Measurements from ENCODE around the gene SAMD11.
"Not testable (repeated sequence)": the region's sequence is repeated elsewhere in the genome, so short reads cannot be mapped to it uniquely, and the experiment has no call there.

The SAMD11 gene

DNA sequence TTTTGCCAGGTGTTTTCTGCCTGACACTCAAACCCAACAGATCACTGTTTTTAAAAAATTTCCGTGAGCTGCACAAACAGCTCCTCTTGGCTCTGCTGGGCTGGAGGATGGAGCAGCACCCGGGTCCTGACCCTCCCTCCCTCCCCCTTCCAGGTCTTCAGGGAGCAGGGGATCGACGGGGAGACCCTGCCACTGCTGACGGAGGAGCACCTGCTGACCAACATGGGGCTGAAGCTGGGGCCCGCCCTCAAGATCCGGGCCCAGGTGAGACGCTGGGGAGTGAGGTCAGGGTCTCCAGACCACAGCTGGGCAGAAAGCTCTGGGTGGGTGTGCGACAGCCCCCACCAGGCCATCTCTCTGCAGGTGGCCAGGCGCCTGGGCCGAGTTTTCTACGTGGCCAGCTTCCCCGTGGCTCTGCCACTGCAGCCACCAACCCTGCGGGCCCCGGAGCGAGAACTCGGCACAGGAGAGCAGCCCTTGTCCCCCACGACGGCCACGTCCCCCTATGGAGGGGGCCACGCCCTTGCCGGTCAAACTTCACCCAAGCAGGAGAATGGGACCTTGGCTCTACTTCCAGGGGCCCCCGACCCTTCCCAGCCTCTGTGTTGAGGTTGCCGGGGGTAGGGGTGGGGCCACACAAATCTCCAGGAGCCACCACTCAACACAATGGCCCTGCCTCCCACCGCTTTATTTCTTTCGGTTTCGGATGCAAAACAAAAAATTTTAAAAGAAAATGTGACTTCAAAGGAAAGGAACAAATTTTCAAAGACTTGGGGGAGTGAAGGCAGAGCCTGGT, 20.0 kb downstream of the SAMD11 start:
- TF ChIP-seq, protein P1, sequence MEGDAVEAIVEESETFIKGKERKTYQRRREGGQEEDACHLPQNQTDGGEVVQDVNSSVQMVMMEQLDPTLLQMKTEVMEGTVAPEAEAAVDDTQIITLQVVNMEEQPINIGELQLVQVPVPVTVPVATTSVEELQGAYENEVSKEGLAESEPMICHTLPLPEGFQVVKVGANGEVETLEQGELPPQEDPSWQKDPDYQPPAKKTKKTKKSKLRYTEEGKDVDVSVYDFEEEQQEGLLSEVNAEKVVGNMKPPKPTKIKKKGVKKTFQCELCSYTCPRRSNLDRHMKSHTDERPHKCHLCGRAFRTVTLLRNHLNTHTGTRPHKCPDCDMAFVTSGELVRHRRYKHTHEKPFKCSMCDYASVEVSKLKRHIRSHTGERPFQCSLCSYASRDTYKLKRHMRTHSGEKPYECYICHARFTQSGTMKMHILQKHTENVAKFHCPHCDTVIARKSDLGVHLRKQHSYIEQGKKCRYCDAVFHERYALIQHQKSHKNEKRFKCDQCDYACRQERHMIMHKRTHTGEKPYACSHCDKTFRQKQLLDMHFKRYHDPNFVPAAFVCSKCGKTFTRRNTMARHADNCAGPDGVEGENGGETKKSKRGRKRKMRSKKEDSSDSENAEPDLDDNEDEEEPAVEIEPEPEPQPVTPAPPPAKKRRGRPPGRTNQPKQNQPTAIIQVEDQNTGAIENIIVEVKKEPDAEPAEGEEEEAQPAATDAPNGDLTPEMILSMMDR (IDR thresholded peaks at IDR 0.05; ENCODE audit: extremely low read depth, missing control alignments), result no peak
- DNase-seq (ENCODE audit: low spot score), result no peak

DNA sequence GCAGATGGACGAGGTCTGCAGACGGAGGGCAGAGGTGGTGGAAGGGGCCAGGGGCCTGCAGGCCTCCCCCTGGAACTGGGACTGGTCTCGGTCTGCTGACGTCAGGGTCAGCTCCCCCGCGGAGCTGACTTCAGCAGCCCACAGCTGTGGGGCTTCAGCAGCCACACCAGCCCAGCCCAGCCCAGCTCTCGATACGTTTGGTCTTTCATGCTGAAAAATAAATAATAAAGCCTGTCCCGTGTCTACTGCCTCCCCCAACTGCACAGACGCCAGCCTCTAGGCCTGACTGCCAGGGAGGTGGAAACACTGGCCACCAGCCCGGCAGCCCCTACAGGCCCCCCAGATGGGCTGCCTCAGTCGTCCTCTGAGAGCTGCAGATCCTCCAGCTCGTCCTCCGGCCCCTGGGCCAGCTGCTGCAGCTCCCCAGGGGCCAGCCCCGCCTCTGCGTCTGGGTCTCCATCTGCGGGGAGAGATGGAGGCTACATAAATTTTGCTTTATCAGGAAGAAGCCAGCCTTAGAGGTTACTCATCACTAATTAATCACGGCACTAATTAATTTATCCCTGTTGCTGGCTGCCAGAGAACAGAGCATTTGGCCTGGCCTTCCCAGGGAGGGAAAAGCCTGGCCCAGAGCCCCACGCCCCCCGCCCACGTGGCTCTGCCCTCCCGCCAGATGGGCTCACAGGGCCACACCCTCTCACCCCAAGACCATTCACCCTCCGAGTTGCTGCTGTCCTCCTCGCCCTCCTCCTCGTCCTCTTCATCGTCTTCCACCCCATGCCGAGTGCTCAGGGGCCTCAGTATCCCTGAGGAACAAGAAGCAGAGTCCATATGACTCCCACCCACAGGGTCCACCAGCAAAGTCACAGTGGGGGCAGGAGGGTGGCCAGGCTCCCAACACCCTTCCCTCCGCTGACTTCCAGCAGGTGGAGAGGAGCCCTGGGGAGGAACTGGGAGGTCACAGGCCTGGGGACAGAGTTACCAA, 20.9 kb downstream of the SAMD11 start:
- no peak for DNase-seq (ENCODE audit: low spot score)

DNA sequence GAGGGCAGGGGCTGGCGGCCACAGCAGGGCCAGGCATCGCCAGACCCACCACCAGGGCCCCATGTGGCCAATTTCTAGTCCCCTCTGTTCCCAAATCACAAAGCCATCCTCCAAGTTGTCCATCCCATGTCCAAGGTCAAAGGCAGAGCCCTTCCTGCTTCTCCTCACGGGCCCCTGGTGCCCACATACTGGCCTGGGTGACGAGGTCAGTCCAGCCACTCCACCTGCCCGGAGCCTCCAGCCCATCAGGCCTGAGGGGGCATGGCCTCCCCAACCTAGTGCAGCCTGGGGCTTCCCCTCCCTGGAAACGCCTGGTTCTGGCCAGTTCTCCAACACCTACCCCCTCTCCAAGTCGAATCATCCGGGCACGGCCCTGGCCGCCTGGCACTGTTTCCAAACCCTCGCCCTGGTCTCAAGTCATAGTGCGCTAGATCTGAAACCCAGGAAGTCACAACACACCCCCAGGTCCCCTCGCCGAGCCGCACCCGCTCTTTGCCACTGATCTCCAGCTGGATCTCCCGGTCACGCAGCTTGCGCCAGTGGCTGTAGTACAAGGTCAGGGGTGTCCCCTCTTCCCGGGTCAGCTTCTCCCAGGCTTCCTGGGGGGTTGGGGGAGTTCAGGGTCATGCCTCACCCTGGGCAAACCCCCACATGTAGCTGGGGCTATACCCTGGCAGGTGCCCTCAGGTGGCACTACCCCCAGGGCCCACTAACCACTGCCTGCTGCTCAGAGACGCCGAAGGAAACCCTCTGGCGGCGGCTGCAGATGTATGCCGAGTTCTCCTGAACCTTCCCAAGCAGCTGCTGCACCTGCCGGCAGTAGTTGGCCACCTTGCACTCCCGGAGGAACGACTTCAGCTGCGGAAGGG, 22.2 kb downstream of the SAMD11 start:
- TF ChIP-seq, protein P1 (IDR thresholded peaks at IDR 0.05; ENCODE audit: extremely low read depth, missing control alignments), result no peak
- no peak for DNase-seq (ENCODE audit: low spot score)

More for the DNA sequence above, 20.9 kb downstream of the SAMD11 start:
- TF ChIP-seq, protein P1 (IDR thresholded peaks at IDR 0.05; ENCODE audit: extremely low read depth, missing control alignments), result no peak

DNA sequence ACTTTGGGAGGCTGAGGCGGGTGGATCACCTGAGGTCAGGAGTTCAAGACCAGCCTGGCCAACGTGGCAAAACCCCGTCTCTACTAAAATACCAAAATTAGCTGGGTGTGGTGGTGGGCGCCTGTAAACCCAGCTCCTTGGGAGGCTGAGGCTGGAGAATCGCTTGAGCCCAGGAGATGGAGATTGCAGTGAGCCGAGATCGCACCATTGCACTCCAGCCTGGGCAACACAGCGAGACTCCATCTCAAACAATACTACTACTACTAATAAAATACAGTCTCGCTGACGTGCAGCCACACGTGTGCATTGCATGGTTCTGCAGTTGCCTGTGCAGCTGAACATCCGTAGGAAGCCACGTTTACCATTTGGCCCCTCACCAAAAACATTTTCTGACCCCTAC, 23.1 kb downstream of the SAMD11 start:
- DNase-seq (ENCODE audit: low spot score), result not testable (repeated sequence)

DNA sequence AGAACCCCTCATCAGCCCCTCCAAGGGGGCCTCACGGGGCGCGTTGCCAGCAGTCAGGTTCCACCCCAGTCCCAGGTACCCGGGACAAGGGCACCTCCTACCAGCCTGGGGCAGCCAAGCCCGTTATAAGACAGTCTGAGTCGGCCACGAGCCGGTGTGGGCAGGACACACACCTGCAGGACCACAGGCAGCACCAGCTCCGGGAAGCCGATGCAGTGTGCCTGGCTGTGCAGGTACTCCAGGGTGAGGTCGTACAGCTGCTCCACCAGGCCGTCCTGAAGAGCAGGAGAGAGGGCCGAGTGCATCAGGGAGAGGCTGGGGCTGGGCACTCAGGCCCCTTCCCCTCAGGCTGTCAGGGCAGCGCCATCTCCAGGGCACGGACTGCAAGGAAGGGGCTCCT, 24.2 kb downstream of the SAMD11 start:
- DNase-seq (ENCODE audit: low spot score), result no peak
- TF ChIP-seq, protein P1 (IDR thresholded peaks at IDR 0.05; ENCODE audit: extremely low read depth, missing control alignments), result no peak

DNA sequence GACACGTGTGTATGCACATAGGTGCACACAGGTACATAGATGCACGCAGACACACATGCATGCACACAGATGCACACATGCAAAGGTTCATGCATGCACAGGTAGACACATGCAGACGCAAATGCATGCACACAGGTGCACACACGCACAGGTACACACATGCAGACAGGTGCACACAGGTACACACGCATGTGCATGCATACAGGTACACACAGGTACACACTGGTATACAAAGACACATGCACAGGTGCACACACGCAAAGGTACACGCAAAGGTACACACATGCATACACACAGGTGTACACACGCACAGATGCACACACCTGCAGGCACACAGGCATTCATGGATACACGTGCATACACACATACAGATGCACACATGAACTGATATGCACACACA, 26.5 kb downstream of the SAMD11 start:
- no peak for DNase-seq (ENCODE audit: low spot score)
- TF ChIP-seq, protein P1 (IDR thresholded peaks at IDR 0.05; ENCODE audit: extremely low read depth, missing control alignments), result no peak

DNA sequence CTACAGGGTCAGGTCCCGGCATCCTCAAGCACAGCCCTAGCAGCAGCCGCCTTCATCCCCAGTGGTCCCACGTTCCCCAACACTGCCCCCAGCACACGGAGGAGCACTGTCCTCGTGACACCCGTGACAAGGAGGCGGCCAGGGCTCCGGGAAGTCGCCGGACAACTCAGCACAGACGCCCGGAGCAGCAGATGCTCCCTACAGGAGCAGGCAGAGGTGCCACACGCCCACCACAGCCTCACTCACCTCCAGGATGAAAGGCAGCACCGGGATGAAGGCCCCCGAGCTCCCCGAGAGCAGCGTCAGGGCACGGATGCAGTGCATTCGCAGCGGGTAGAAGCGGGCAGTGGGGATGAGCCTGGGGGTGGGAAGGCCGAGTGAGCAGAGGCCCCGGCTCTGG, 27.2 kb downstream of the SAMD11 start:
- no peak for DNase-seq (ENCODE audit: low spot score)
- TF ChIP-seq, protein P1 (IDR thresholded peaks at IDR 0.05; ENCODE audit: extremely low read depth, missing control alignments), result no peak

Data from GM20000 (cell line).